GM18951 (cell line): ENCODE data around the gene NR2C2AP.
"Not testable (repeated sequence)": the region's sequence is repeated elsewhere in the genome, so short reads cannot be mapped to it uniquely, and the experiment has no call there.

Experiments used
- POLR2A ChIP-seq: IDR thresholded peaks from 4 replicates; pipeline ENCODE4 v1.6.1; 2011; ENCODE audit warnings: mild to moderate bottlenecking; ENCODE audit not compliant: insufficient read length, insufficient read depth; ENCODE audit errors: extremely low read depth
- in situ Hi-C: fragments of 300-500 bp; cut with MboI; formaldehyde crosslinking; loops from one replicate; pipeline ENCODE4 v1.12.0; 2022; ENCODE audit warnings: low sequenced_read_pairs, mixed read lengths, inconsistent platforms; ENCODE audit not compliant: unreplicated experiment

The NR2C2AP gene

DNA sequence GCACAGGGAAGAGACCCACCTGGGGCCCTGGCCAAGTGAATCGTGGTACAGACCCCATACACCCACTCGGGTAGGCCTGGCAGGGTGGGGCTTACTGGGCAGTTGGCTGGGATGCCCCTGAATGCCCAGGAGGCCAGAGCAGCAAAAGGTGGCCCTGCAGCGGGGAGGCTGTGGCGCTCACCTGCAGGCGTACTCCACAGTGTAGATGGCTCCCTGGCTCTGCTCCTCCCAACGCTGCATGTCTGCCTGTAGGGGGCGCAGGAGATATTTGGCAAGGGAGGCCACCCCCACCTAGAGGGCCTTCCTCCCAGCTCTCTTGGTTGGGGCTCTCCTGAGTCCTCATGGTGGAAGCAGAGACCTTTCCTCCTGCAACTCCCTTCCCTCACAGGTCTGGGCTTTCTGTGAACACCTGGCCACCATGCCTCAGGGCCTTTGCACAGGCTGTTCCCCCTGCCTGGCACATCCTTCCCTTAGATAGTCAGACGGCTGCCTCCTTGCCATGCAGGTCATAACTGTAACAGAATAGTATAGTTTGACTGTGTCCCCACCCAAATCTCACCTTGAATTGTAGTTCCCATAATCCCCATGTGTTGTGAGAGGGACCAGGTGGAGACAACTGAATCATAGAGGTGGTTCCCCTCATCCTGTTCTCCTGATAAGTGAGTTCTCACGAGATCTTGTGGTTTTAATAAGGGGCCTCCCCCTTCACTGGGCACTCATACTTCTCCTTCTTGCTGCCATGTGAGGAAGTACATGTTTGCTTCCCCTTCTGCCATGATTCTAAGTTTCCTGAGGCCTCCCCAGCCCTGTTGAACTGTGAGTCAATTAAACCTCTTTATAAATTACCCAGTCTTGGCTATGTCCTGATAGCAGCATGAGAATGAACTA, 17.1 kb downstream of the NR2C2AP start:
- in situ Hi-C loops = loop anchor here (25.0 kb wide), 1 partner anchor 301 kb away; no protein-coding TSS in a partner anchor
- TF ChIP-seq POLR2A = no peak

GRCh38 chr19:19181488-19181998, 21.7 kb downstream of the NR2C2AP start:
- TF ChIP-seq POLR2A = no peak
- in situ Hi-C loops = loop anchor here (25.0 kb wide), 1 partner anchor 306 kb away; no protein-coding TSS in a partner anchor

GRCh38 chr19:19179548-19180441, 23.4 kb downstream of the NR2C2AP start:
- in situ Hi-C loops = loop anchor here (25.0 kb wide), 1 partner anchor 308 kb away; no protein-coding TSS in a partner anchor
- no peak for TF ChIP-seq POLR2A

- in situ Hi-C loops = loop anchor here (25.0 kb wide), 1 partner anchor 310 kb away; no protein-coding TSS in a partner anchor
- no peak for TF ChIP-seq POLR2A
Measured at GRCh38 chr19:19176950-19177349, 26.3 kb downstream of the NR2C2AP start.

DNA sequence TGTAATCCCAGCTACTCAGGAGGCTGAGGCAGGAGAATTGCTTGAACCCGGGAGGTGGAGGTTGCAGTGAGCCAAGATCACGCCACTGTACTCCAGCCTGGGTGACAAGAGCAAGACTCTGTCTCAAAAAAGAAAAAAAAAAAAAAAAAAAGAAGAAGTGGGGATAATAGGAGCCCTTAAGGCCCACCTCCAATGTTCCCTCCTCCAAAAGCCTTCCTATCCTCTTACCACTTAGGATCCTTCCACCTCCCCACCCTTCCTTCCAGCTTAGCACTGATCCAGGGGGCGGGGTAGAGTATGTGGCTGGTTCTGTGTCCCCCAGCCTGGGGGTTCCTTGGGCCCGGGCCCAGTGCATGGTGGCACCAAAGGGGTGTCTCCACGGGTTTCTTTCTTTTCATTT, 30.0 kb downstream of the NR2C2AP start:
- in situ Hi-C loops = not testable (repeated sequence)

GRCh38 chr19:19171821-19172532, 31.2 kb downstream of the NR2C2AP start:
- in situ Hi-C loops = no loop called here
- no peak for TF ChIP-seq POLR2A

- no peak for TF ChIP-seq POLR2A
- in situ Hi-C loops = no loop called here
Measured at GRCh38 chr19:19170873-19171672, 32.1 kb downstream of the NR2C2AP start.

DNA sequence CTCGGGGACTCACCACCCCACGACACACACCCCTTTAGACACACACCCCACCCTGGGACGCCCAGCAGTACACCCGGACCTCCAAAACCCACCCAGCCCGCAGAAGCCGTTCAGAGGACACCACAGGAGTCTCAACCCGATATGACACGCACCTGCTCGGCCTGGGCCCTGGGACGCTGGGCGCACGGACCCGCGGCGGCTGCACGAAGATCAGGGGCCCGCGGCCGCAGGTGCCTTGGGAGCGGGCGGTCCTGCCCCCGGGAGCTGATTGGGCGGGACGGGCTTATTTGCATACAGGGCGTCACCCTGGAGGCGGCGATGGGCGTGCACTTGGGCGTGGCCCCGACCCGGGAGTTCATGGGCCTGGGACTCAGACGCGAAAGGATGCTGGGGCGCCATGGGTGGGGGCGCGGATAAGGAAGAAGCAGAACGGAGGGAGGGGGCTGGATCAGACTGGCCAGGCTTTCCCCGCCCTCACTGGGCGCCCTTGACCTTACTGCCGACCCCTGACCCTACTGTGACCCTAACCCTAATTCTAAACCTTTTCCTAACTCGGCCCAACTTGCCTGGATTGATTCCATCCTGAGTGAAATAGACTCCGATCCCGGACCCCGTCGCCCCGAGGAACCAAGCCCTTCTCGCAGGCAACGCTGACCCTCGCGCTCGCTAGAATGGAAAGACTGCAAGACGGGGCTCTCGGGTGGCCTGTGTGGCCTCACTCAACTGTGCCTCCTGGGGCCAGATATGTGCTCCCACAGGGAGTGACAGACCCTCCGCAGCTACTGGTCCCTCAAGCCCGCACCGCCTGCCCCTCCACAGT, 33.0 kb downstream of the NR2C2AP start, which contains the start of gene MEF2B:
TSS of gene MEF2B (minus strand) at position 211 of the 820 bp plus-strand sequence. CDS start 19,528 bp downstream, outside the sequence.
- in situ Hi-C loops = no loop called here
- peak; percentile 94 for TF ChIP-seq POLR2A

- no peak for TF ChIP-seq POLR2A
- in situ Hi-C loops = no loop called here
Measured at GRCh38 chr19:19169236-19170052, 33.8 kb downstream of the NR2C2AP start.

DNA sequence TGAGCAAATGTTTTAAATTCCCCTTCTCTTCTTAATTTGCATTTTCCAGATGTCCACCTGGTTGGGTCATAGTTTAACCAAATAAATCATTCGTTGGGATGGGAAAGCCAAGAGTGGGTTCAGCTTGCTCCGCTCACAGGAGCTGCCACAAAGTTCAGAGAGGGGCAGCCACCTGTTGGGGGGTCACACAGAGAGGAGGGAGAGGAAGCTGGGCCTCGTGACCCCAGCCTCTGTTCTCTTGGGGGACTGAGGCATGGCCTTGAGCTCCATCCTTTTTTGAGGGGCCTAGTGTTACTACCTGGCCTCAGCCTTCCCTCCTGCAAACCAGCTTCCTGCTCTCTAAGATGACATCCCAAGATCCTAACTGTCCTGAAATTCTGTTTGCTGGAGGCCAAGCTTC, 35.6 kb downstream of the NR2C2AP start:
- TF ChIP-seq POLR2A = no peak
- in situ Hi-C loops = no loop called here
